Activated CD4-positive, alpha-beta T cell treated with anti-CD3 and anti-CD28 coated beads, Interleukin-2, amount 50 U/mL, for 16 hours (primary cell): ENCODE data around the gene TREX2.
A peak's percentile ranks its signal among the peaks of the same experiment; 100 is the strongest.

ENCODE experiments used
- DNase-seq: peaks from one replicate; pipeline ENCODE4 v3.0.0-alpha.2; 2020

Gene TREX2

DNA sequence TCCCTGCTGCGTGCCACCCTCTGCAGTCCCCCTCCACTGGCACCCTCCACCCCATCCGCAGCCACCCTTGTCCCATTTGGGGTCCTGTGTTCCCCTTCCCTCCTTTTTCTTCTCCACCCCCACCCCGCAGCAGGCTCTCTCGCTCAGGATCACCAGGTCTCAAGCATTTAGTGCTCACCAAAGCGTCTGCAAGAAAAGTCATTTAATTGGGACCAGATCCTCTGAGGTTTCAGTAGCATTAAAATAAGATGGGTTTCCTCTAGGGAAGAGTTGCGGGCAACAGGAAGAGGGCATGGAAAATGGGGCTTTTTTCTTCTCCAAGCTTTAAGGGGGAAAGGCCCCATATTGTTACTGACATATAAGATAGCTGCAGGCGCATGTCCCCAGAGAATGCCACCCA lies 29.4 kb upstream of the TREX2 start:
- no peak for DNase-seq

DNA sequence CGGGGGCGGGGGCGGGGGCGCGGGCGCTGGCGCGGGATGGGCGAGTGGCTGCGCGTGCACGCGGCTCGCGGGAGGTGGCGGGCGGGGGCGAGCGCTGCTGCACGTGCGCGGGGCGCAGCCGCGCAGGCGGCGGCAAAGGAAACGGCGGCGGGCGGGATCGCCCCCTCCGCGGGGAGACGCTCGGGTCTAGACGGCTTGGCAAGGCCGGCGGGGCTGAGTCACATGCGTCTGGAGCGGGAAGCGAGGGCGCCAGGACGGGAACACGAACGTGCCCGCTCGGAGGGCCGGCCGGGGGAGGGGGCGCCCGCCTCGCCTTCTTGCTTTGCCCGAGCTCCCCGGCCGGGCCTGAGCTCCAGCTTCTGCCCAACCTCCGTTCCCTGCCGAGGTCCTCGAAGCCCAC lies 28.9 kb upstream of the TREX2 start:
- DNase-seq, result no peak

DNA sequence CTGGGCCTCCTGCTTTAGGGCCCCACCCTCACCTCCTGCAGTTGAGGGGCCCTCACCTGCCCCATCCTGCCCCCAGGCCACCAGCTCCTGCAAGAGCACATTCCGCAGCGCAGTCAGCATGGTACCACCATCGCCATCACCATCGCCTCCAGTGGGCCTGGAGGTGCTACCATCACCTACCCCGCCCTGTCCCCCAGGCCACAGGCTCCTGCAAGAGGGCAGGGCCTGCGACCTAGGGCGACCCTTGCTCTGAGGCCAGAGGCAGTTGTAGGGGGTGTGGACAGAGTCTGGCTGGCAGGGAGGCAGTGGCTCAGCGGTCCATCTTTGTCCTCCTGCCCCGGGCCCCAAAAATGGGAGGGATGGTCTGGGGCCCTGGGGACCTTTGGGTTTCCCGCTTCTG lies 28.4 kb upstream of the TREX2 start:
- no peak for DNase-seq

DNA sequence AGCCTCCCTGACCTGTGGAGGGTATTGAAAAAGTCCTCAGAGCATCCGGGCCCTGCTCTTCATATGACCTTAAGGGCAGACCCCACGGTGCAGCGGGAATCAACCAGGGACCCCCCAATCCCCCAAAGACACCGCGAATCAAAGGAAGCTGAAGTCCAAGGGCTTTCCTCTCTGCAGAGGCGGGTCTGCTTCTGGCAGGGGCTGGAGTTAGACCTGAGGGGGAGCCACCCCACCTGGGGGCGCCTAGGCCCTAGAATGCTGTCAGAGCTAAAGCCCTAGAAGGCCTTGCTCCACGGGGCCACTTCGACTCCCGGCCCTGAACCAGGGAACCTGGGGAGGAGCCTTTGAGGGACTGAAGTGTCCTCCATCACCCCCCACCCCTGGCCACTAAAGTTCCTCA lies 27.3 kb upstream of the TREX2 start:
- DNase-seq, result no peak

DNA sequence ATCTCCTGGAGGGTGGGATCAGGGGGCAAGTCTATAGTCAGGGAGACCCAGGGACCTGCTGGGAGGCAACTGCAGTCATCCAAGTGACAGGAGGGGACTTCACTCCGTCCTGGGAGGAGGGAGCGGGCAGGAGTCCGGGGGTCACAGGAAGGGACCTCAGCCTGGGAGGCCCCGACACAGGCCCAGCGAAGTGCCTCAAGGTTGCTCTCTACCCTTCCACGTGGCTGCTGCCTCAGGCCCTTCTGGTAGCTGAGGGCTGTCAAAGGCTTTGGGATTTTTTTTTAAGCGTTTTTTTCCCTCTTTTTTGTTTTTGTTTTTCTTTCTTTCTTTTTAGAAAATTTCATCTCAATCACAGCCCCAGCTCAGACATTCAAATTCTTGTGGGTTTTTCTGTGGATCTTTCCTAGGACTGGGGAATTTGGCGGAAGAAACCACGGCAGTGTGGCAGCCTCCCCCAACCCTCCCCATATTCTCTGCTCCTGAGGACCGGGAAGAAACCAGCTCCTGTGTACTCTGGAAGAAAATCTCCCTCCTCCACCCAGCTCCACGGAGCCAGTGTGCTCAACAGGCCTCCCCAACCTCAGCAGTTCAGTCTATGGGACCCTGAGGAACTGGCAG lies 25.9 kb upstream of the TREX2 start:
- DNase-seq, result no peak

DNA sequence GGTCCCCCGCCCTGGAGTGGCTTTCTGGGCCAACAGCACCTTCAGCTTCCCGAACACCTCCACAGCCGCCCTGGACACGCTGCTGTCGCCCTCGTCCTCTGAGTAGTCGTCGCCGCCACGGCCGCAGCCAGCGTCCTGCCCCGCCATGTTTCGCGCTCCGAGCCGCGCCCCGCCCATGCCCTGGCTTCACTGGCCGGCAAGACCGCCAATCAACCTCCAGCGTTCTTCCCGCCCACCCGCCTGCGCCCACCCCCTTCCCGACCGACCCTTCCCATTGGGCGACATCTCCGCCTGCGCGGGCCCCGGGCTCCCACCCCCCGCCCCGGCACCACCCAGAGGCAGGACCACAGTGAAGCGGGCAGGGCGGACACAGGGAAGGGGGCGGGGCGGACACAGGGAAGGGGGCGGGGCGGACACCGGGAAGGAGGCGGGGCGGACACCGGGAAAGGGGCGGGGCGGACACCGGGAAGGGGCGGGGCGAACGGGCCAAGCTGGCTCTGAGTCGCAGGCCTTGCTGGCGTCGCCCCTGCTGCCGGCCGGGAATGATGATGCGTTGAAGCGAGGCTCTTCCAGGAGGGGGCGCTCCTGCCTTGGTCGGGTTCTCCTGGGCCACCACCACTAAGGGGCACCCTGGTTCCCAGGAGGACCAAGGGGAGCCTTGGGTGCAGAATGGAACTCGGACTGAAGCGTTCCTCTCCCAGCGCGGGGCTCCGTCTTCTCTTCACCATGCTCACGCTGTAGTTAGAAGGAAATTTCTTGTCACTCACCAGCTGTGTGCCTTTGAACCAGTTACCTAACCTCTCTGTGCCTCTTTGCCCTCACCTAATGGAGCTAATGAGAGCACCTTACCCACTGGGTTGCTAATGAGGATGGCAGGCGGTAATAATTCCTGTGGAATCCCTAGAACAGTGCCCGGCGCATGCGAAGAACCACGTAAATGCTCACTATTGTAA lies 24.8 kb upstream of the TREX2 start, which contains the start of gene HAUS7:
HAUS7 (minus strand) TSS at position 166 of the 953 bp plus-strand sequence; CDS start at position 147, 19 bp downstream.
- DNase-seq, result peak; percentile 88

DNA sequence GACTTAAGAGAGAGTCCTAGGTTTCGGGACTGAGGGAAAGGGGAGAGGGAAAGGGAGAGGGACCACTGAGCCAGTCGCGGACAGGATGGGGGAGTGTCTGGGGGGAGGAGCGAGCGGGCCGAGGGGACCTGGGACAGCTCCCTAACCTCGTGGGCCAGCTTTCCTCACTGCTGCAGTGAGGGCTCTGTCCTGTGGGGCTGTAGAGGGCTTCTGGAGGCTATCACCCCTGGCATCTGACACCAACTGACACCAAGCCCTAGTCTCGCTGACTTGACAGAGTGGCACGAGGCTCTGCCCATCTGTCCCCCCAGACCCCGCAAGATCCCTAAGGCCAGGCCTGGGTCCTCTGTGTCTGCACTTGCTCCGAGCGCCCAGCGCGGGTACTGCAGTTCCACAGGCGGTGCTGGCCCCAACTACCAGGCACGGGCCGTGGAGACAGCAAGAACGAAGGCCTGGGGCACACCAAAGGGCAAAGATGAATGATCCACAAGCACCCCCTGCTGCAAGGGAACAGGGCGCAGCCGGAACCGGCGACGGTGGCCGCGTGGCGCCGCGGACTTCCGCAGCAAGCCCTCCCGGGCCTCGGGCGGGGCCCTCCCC lies 24.1 kb upstream of the TREX2 start:
- DNase-seq, result peak; percentile 31

DNA sequence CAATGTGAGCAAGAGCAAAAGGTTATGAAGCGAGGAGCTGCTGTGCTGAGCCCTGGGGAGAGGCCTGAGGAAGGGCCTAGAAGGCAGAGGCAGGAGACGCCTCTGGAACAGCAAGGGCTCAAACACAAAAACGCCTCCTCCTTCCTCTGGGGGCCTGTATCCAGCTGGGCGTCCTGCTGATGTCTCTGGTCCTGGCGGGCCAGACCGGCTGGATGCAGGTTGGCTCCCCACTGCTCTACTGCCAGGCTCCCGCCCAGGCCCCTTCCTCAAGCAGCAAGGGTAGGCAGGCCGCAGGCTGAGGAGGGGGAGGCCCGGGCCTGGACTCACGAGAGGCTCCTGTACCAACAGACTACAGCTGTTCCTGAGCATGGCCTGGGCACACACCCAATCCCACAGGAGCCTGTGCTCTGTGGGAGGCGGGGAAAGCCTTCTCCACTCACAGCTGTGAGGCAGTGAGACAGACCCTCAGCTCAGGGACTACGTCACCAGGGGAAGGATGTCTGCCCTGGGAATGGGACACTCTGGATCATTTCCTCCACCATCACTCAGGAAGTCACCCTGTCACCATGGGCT lies 22.2 kb upstream of the TREX2 start:
- no peak for DNase-seq

DNA sequence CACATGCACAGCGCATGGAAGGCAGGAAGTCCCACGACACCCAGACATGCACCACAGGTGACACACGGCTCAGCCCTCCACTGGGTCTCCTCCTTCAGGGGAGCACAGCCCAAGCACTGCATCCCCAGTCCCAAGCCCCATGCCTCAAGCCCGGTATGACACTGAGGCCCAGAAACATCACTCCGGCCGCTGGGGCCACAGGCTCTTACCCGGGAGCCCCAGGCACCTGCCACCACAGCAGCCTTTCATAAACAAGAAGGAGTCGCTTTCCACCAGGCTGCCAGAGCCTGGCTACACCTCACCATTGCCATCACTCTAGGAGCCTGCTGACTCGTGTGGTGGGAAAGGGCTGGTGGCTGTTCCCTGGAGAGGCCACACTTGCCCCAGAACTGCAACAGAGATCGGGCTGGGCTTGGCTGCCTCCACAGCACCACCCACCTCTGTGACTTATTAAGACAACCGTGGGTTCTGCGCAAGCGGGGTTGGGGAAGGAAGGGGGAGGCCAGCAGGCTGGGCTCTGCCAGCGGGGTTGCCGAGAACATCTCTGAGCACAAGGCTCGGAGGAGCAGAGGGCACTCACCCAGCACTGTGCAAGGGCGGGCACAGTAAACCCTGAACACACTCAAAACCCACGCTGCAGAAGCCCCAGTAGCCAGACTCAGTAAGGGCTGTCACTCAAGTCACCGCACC lies 20.0 kb upstream of the TREX2 start:
- DNase-seq, result no peak

DNA sequence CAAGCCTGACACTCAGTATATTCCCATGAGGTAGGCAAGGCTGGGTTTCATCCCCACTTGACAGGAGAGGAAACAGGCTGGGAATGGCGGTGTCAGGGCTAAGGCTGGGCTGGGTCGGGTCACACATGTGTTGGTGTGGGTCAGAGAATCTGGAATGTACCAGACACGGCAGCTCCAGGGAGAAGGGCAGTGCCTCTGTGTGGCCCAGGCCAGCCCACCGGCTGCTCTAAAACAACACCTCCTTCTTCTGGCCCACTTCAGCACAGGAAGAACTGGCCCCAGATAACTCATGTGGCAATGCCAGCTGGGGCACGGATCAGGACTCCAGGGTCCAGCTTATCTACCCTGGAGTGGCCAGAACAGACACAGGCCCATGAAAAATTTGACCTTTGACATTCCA lies 18.3 kb upstream of the TREX2 start:
- DNase-seq, result no peak

DNA sequence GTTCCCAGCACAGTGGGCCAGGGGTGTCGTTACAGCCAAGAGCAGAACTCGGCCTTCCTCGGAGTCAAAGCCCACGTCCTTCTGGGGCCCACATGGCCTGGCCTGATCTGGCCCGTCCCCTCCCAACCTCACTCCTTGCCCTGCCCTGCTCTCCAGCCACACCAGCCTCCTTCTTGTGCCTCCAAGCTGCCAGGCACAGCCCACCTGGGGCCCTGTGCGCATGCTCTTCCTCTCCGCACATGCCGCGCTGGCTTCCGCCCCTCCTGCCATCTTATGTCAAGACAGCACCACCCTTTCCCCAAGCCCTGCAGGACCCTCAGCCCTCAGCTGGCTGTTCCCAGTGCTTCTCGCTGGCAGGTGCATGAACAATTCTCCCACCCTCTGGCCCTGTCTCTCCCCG lies 17.7 kb upstream of the TREX2 start:
- no peak for DNase-seq

DNA sequence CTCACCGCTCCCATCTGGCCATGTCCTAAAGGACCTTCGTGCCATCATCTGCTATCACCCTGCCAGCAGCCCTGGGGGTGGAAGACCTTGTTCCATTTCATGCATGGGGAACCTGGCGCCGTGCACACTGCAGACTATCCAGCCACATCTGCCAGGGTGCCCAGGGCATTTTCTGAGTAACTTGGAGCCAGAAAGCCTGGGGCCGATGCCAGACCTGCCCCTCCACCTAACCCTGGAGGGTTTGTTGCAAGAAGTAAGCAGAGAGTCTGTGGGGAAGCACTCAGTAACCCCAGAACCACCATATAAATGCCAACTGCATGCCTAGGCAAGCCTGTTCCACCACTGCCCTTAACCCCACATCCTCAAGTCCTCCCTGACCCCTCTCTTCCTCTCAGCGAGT lies 17.2 kb upstream of the TREX2 start:
- no peak for DNase-seq

DNA sequence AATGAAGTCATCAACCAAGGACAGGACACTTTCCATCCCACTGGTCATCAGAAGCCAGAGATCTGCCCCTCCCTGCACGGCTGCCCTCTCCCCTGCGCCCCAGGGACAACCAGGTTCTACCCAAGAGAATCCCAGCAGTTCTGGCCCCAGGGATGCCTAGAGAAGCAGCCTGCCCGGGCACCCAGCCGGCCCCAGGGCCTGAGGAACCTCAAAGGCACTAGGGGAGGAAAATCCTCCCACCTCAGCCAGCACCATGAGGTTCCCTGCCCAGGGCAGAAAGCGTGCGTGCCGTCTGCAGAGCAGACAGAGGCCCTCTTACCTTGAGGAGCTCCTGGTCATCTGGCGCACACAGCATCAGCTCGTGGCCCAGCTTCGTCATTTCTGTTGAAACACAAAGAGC lies 16.4 kb upstream of the TREX2 start:
- no peak for DNase-seq

DNA sequence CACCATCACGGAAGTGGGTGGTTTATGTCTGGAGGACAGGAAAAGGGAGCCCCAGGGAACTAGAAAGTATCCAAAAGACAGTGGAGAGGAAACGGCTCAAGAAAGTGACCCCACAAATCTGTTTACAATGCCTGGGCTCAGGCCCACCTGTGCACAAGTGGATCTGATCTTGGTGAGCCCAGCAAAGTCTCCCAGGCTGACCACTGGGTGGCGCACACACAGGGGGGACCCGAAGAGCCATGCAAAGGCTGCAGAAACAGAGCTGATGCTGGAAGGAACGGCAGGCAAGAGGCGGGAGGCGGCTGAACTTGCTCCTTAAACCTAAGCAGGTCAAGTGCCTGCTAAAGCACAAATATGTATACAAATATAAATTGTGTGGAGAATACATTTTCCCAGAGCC lies 15.0 kb upstream of the TREX2 start:
- peak; percentile 55 for DNase-seq

DNA sequence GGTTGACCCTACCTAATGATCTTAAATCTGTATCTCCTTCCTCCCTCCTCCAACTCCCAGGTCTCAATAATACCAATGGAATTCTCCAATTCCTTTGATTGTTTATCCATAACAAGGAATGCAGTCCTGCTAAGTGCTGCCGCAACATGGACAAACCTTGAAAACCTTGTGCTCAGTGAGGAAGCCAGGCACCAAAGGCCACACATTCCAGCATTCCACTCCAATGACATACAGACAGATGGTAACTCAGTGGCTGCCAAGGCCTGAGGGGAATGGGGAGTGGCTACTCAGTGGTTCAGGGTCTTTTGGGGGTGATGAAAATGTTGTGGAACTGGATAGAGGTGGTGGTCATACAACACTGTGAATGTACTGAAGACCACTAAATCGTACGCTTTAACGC lies 14.1 kb upstream of the TREX2 start:
- no peak for DNase-seq

DNA sequence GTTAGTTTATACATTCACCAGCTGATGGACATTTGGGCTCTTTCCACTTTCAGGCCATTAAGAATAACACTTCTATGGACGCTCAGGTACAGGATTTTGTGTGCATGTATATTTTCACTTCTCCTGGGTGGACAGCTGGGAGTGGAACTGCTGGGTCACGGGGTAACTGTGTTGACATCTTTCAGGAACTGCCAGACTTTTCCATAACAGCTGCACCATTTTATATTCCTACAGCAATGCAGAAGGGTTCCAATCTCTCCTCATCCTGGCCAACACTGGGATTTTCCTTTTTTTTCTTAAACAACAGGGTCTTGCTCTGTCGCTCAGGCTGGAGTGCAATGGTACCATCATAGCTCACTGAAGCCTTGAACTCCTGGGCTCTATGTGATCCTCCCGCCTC lies 12.6 kb upstream of the TREX2 start:
- no peak for DNase-seq

DNA sequence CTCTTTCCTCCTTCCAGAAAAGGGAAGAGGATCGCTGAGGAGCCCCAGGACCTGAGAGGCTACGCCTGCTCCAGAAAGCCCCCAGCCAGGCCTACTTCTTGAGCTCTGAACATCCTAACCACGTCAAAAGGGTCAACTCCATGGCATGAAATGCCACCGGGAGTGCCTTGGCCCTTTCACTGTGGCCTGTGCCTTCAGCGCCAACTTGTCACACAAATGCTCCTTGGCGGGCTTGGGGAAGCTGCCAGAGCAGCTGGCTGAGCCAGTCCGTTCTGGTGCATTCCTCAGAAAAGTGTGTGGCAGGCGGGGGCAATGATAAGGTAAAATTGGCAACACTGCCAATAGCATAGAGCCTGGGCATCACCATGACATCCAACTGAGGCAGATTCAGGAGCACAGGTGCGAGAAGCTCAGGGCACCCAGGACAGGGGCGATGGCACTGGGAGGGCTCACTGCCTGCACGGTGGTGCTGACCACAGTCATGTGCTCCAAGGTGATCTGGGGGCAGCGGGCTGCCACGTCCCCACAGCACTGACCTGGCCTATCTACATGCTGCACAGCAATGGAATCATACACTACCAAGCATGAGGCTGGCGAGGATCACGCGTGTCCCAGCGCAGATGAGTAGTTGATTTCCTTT lies 12.1 kb upstream of the TREX2 start:
- no peak for DNase-seq

DNA sequence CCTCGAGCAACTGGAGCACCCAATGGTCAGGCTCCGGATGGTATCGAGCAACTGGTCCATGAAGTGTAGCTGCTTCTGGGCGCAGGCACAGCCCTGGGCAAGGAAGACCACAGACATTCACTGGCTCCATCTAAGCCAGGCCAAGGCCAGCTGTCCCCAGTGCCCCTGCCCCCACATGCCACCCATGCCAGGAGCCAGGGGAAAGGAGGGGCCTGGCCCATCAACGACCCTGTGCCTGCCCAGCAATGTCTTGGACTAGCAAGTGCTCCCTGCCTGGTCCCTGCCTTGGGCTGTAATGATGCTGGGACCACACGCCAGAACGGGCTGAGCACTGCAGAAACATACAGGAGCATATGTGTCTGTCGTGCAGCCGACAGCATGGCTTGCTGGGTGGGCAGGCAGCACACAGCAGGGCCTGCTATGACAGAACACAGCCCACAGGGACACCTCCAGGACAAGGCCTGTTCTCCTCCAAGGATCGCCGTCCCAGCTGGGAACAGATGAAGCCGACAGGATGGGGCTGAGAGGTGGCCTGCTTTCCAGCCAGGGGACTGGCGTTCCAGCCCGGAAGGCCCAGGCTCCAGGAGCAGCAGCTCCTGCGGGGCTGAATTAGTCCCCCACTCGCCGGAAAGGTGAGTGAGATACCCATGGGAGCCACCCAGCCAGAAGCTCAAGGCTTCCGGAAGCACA lies 11.4 kb upstream of the TREX2 start:
- DNase-seq, result no peak

DNA sequence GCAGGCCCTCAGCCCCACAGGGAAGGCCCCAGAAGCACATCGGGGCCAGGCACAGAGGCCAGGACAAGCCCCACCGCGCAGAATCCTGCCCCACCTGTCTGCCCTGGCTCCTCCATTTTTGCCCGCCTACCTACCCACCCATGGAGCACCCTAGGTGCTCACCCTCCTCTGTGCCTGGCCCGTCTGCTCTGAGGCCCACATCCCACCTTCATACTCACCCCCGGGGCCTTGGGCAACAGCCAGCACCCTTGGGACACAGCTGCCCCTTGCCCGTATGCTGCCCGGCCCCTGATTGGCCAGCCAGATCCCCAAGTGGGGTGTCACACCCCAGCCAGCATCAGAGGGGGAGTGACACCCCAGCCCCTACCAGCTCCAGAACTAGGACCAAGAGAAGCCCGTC lies 10.8 kb upstream of the TREX2 start:
- no peak for DNase-seq

DNA sequence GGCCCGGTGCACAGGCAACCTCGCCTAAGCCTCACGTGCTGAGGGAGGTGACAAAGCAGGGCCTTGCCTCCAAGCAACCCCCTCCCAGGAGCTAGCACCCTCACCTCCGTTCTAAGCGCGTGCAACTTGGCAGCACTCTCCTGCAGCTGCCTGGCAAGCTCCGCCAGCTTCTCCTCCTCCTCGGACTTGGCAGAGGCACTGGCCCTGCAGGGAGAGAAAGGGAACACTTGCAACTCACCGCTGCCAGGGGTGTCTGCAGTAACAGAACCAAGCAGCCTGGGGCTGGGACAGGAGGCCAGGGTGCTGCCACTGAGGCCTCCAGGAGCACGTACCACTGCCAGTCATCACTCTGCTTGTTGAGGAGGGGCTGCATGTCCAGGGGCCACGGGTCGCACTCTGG lies 10.3 kb upstream of the TREX2 start:
- DNase-seq, result no peak

DNA sequence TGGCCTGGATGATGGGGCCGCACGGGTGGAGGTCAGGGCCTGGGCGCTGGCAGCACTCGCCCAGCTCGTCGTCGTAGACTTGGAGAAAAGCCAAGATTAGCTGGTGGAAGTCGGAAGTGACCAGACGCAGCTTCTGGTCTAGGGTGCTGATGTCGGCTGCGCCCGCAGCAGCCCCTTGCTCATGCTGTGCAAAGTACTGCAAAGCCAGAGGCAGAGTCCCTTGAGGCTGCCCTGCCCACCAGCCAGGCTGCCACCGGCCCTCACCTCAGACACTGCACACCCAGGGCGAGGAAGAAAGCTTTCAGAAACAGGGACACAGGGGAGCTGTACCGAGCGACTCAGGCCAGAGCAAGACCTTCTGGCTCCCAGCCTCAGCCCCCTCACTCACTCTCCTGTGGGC lies 9.7 kb upstream of the TREX2 start:
- DNase-seq, result no peak
